Body of pancreas (tissue), 4 donors: ENCODE data around the gene CCDC154.

Experiments
- CTCF ChIP-seq, 7 experiments: fragments of 450-650 bp in 4 of 7; fragments of 200-600 bp in 3 of 7; sonication (generic) in 3 of 7; IDR thresholded peaks; one replicate each; pipeline ENCODE4 v1.5.1; 2016 to 2019; ENCODE audit warnings: antibody characterized with exemption in 7 of 7
- POLR2A ChIP-seq, 3 donors: fragments of 450-650 bp; IDR thresholded peaks; one replicate each; pipeline ENCODE4 v1.6.1; 2016; ENCODE audit warnings: antibody characterized with exemption in 3 of 3, mild to moderate bottlenecking in 2 of 3

- TF ChIP-seq CTCF (IDR thresholded peaks at IDR 0.05) = no peak
- no peak for TF ChIP-seq POLR2A (IDR thresholded peaks at IDR 0.05)
Observed at GRCh38 chr16:1471569-1472194, 27.3 kb upstream of the CCDC154 start.
